Natural killer cell treated with Interleukin-12 subunit alpha and Interleukin-12 subunit beta and Interleukin-15 and Interleukin-18, amount 100 ng/mL, for 72 hours (primary cell): ENCODE results near the gene KLRC3. TPM values are rescaled to one million over a fixed set of nuclear protein-coding genes. Genes with fewer than 3 reads are reported as not detected.
A peak's percentile ranks its signal among the peaks of the same experiment; 100 is the strongest.
"Not testable (repeated sequence)": the region's sequence is repeated elsewhere in the genome, so short reads cannot be mapped to it uniquely, and the experiment has no call there.

Experiments used
- ATAC-seq, 2 donors: fragments of 150-1000 bp; cut with Tn5 transposase in 1 of 2; sonication (Bioruptor Pico), chemical (Tn5 transposase) in 1 of 2; 2 replicates each; pipeline ENCODE4 v1.10.0; 2021
- DNase-seq: peaks from one replicate; pipeline ENCODE4 v3.0.0; 2022; ENCODE audit warnings: low spot score
- H3K27ac Mint-ChIP-seq, 2 donors: 1 replicate in 1 of 2; 2 replicates in 1 of 2; pipeline ENCODE4 v1.8.0; 2022; ENCODE audit warnings: mixed read lengths in 2 of 2, mild to moderate bottlenecking in 1 of 2, moderate library complexity in 1 of 2
- H3K27me3 Mint-ChIP-seq, 2 donors: 1 replicate in 1 of 2; 2 replicates in 1 of 2; pipeline ENCODE4 v1.8.0; 2022; ENCODE audit warnings: mixed read lengths in 2 of 2
- H3K36me3 Mint-ChIP-seq: one replicate; pipeline ENCODE4 v1.8.0; 2022; ENCODE audit warnings: mixed read lengths
- H3K4me1 Mint-ChIP-seq, 2 donors: 1 replicate in 1 of 2; 2 replicates in 1 of 2; pipeline ENCODE4 v1.8.0; 2022; ENCODE audit warnings: low read depth in 2 of 2, mixed read lengths in 2 of 2, mild to moderate bottlenecking in 1 of 2
- H3K4me3 Mint-ChIP-seq: one replicate; pipeline ENCODE4 v1.8.0; 2022; ENCODE audit warnings: mixed read lengths
- H3K9me3 Mint-ChIP-seq: 2 replicates; pipeline ENCODE4 v1.8.0; 2022; ENCODE audit warnings: mixed read lengths
- total RNA-seq, 2 donors: library from RNA; stranded (reverse); gene quantifications; one replicate each; pipeline ENCODE4 v1.2.3, GENCODE V29; 2022

The KLRC3 gene
- total RNA-seq, 2 donors from 2014 or later, result 7.9 to 9.6 TPM

GRCh38 chr12:10394531-10395152, 25.8 kb downstream of the KLRC3 start:
- Mint-ChIP-seq H3K4me3 (peak overlapping the region; percentile 86), H3K36me3 (peaks cover 16% of the 10 kb centered on the region), H3K27ac (peak overlapping the region; percentile 89 to 94), H3K4me1 (peaks cover 51 to 71% of the 10 kb centered on the region in 2 donors)
- H3K9me3 Mint-ChIP-seq, DNase-seq, H3K27me3 Mint-ChIP-seq: not testable (repeated sequence)
- peak in 1 of 2 donors; percentile 54 for ATAC-seq

DNA sequence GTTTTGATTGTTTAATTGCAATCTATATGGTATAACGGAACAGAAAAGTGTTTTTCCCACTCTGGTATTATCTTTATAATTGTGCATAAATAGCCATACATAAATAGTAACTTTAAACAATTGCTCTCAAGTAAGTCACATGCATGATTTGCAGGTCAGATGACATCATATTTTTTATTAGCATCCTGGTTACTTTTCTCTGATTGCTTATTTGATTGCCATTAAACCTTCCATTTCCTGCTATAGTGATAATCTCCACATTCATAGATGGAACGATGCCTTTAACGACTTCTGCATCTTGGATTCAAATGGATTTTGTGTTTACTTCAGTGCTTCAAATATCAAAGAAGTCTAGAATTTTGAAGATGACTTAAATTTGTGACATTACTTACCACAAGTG, 27.1 kb downstream of the KLRC3 start:
- ATAC-seq (no peak), DNase-seq (no peak)
- peaks cover 47 to 70% of the 10 kb centered on the region in 2 donors for H3K4me1 Mint-ChIP-seq
- peaks cover 22% of the 10 kb centered on the region for H3K36me3 Mint-ChIP-seq
- no peaks in the 10 kb centered on the region for H3K27me3 Mint-ChIP-seq
- H3K9me3 Mint-ChIP-seq, result no peaks in the 10 kb centered on the region
- H3K27ac Mint-ChIP-seq, result peak overlapping the region; percentile 89 to 94
- peak overlapping the region; percentile 86 for H3K4me3 Mint-ChIP-seq

GRCh38 chr12:10392394-10392930, 27.9 kb downstream of the KLRC3 start:
- H3K27me3 Mint-ChIP-seq, result no peaks in the 10 kb centered on the region
- ATAC-seq (peak; percentile 84 to 88), DNase-seq (peak; percentile 88)
- H3K9me3 Mint-ChIP-seq, result no peaks in the 10 kb centered on the region
- peak overlapping the region; percentile 93 to 94 for H3K27ac Mint-ChIP-seq
- H3K4me3 Mint-ChIP-seq, result peak overlapping the region; percentile 86
- H3K4me1 Mint-ChIP-seq, result peaks cover 42 to 63% of the 10 kb centered on the region in 2 donors
- peaks cover 18% of the 10 kb centered on the region for H3K36me3 Mint-ChIP-seq

- not testable (repeated sequence) for H3K9me3 Mint-ChIP-seq, DNase-seq, H3K27me3 Mint-ChIP-seq, ATAC-seq
- peaks cover 27% of the 10 kb centered on the region for H3K36me3 Mint-ChIP-seq
- peaks cover 40 to 69% of the 10 kb centered on the region in 2 donors for H3K4me1 Mint-ChIP-seq
- H3K4me3 Mint-ChIP-seq, result peak overlapping the region; percentile 36
- peak overlapping the region; percentile 93 to 94 for H3K27ac Mint-ChIP-seq
These were observed 29.4 kb downstream of the KLRC3 start for GRCh38 chr12:10390991-10391390.

- Mint-ChIP-seq H3K27ac (peak within 1 kb of the TSS; percentile 97 to 98), H3K27me3 (no peaks in the 10 kb centered on the region), H3K9me3 (no peaks in the 10 kb centered on the region), H3K4me3 (peak within 1 kb of the TSS; percentile 89), H3K36me3 (peaks cover 38% of the 10 kb centered on the region), H3K4me1 (peaks cover 38 to 66% of the 10 kb centered on the region in 2 donors)
- ATAC-seq (no peak), DNase-seq (no peak)
These were observed 30.5 kb downstream of the KLRC3 start, which contains the start of gene KLRK1 for GRCh38 chr12:10389904-10390303. TSS of gene KLRK1 (minus strand) at chr12:10390041. CDS start at chr12:10388810, 1,231 bp downstream.

GRCh38 chr12:10388624-10389413, 31.6 kb downstream of the KLRC3 start:
- Mint-ChIP-seq H3K9me3 (no peaks in the 10 kb centered on the region), H3K36me3 (peaks cover 48% of the 10 kb centered on the region), H3K4me1 (peaks cover 38 to 66% of the 10 kb centered on the region in 2 donors), H3K4me3 (peak overlapping the region; percentile 89), H3K27ac (peak overlapping the region; percentile 97 to 98), H3K27me3 (no peaks in the 10 kb centered on the region)
- no peak for DNase-seq
- ATAC-seq, result no peak

GRCh38 chr12:10387498-10387897, 32.9 kb downstream of the KLRC3 start:
- not testable (repeated sequence) for H3K9me3 Mint-ChIP-seq, DNase-seq, ATAC-seq, H3K27me3 Mint-ChIP-seq
- H3K36me3 Mint-ChIP-seq, result peaks cover 58% of the 10 kb centered on the region
- peak overlapping the region; percentile 97 to 98 for H3K27ac Mint-ChIP-seq
- peak overlapping the region; percentile 92 for H3K4me3 Mint-ChIP-seq
- H3K4me1 Mint-ChIP-seq, result peaks cover 41 to 66% of the 10 kb centered on the region in 2 donors

GRCh38 chr12:10386857-10387256, 33.5 kb downstream of the KLRC3 start:
- Mint-ChIP-seq H3K4me3 (peak overlapping the region; percentile 92), H3K27ac (peak overlapping the region; percentile 97 to 98), H3K27me3 (no peaks in the 10 kb centered on the region), H3K36me3 (peaks cover 63% of the 10 kb centered on the region), H3K9me3 (no peaks in the 10 kb centered on the region), H3K4me1 (peaks cover 44 to 66% of the 10 kb centered on the region in 2 donors)
- DNase-seq (no peak), ATAC-seq (peak in 1 of 2 donors; percentile 48)

DNA sequence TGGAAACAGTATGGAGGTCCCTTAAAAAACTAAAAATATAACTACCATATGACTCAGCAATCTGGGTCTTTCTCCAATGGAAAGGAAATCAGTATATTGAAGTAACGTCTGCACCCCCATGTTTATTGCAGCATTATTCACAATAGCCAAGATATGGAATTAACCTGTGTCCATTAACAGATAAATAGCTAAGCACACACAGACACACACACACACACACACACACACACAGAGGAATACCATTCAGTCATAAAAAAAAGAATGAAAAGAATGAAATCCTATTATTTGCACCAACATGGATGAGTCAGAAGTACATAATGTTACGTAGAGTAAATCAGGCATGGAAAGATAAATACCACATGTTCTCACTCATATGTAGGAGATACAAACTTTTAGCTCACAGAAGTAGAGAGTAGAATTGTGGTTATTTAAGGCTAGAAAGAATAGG, 35.2 kb downstream of the KLRC3 start:
- no peak for DNase-seq
- ATAC-seq, result peak; percentile 63 to 74
- peaks cover 55 to 74% of the 10 kb centered on the region in 2 donors for H3K4me1 Mint-ChIP-seq
- H3K36me3 Mint-ChIP-seq, result peaks cover 77% of the 10 kb centered on the region
- no peaks in the 10 kb centered on the region for H3K9me3 Mint-ChIP-seq
- peak overlapping the region; percentile 92 for H3K4me3 Mint-ChIP-seq
- no peaks in the 10 kb centered on the region for H3K27me3 Mint-ChIP-seq
- peak overlapping the region; percentile 97 to 98 for H3K27ac Mint-ChIP-seq

DNA sequence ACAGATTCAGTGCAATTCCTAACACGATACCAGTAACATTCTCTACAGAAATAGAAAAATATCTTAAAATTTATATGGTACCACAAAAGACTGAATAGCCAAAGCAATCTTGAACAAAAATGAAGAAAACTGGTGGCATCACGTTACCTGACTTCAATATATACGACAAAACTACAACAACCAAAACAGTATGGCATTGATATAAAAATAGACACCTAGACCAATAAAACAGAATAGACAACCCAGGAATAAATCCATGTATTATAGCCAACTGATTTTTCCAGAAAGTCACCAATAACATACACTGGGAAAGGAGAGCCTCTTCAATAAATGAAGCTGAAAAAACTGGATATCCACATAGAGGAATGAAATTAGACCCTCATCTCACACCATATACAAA, 36.2 kb downstream of the KLRC3 start:
- no peak for DNase-seq
- ATAC-seq, result no peak
- H3K9me3 Mint-ChIP-seq, result no peaks in the 10 kb centered on the region
- no peaks in the 10 kb centered on the region for H3K27me3 Mint-ChIP-seq
- peak overlapping the region; percentile 92 for H3K4me3 Mint-ChIP-seq
- H3K27ac Mint-ChIP-seq, result peak overlapping the region; percentile 97 to 98
- H3K36me3 Mint-ChIP-seq, result peaks cover 69% of the 10 kb centered on the region
- H3K4me1 Mint-ChIP-seq, result peaks cover 53 to 68% of the 10 kb centered on the region in 2 donors

- H3K27ac Mint-ChIP-seq, result peak overlapping the region; percentile 97 to 98
- DNase-seq (no peak), ATAC-seq (peak; percentile 57 to 73)
- H3K4me3 Mint-ChIP-seq, result peak overlapping the region; percentile 92
- H3K4me1 Mint-ChIP-seq, result peaks cover 53 to 78% of the 10 kb centered on the region in 2 donors
- peaks cover 73% of the 10 kb centered on the region for H3K36me3 Mint-ChIP-seq
- no peaks in the 10 kb centered on the region for H3K27me3 Mint-ChIP-seq
- no peaks in the 10 kb centered on the region for H3K9me3 Mint-ChIP-seq
These were observed 38.3 kb downstream of the KLRC3 start for GRCh38 chr12:10381928-10382628.

DNA sequence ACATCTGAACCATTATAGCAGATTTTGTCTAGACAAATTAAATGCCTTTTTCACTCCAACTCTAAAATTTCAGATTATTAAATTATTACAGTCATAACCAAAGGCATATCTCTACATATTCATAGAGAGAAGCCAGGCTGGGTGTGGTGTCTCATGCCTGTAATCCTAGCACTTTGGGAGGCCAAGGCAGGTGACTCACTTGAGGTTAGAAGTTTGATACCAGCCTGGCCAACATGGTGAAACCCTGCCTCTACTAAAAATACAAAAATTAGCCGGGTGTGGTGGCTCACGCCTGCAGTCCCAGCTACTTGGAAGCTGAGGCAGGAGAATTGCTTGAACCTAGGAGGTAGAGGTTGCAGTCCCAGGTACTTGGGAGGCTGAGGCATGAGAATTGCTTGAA, 41.7 kb downstream of the KLRC3 start:
- Mint-ChIP-seq H3K27ac (peak overlapping the region; percentile 81 to 88), H3K4me1 (peaks cover 50 to 72% of the 10 kb centered on the region in 2 donors), H3K36me3 (peaks cover 55% of the 10 kb centered on the region), H3K4me3 (peak overlapping the region; percentile 75)
- DNase-seq, H3K27me3 Mint-ChIP-seq, H3K9me3 Mint-ChIP-seq: not testable (repeated sequence)
- peak; percentile 57 to 75 for ATAC-seq

DNA sequence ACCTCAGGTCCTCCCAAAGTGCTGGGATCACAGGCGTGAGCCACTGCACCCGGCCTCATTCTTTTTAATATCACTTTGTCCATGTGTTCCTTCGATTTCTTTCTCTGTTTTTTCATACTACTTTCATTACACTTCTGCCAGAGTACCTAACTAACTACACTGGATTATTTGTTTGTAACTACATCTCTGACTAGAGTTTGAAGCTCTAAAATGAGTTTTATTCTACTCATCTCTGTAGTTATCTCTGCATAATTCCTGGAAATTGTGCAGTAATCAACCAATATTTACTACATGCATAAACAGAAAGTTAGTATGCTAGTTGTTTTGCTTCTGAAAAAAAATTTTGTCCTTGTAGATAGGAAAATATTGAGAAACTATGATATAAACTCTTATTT, 45.8 kb downstream of the KLRC3 start:
- DNase-seq (no peak), ATAC-seq (peak in 1 of 2 donors; percentile 60)
- no peaks in the 10 kb centered on the region for H3K27me3 Mint-ChIP-seq
- no peaks in the 10 kb centered on the region for H3K9me3 Mint-ChIP-seq
- peak overlapping the region; percentile 80 to 96 for H3K27ac Mint-ChIP-seq
- H3K4me1 Mint-ChIP-seq, result peaks cover 46 to 71% of the 10 kb centered on the region in 2 donors
- peaks cover 56% of the 10 kb centered on the region for H3K36me3 Mint-ChIP-seq
- peak overlapping the region; percentile 90 for H3K4me3 Mint-ChIP-seq
